ENCODE measurements around the gene CDH13.

The CDH13 gene

DNA sequence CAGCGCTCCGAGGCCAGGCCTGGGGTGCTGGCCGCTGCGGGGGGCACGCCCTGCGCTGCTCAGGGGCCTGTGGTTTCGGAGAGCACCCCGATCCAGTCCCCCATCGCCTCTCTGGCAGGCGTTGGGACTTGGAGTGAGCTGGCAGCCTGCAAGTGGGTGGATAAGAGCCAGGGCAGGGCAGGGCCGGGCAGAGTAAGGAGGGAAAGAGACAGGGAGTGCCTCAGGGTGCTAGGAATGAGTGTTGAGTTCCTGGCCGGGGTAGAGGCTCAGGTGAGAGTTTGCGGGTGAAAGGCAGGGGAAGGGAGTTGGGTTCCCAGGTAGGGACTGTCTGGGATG is 1.3 kb downstream of the CDH13 start:
- no peak for DNase-seq (ENCODE audit: low read depth)

DNA sequence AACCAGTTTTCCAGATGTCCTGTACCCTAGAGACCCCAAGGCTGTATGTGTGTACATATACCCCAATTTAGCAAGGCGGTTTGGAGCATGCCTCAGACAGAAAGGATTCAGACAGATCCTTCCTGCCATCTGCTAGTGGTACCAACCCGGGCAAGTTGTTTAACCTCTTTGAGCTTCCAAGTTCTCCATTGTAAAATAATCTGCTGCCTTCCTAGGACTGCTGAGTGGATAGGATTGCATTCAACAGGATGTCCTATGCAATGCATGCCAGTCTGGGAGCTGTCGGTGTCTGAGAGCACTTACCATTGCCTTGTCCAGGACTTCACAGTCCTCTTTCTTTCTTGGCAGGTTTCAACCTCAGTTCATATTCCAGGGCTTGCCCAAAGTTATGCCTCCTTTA is 1.9 kb downstream of the CDH13 start:
- no peak for DNase-seq (ENCODE audit: low read depth)

DNA sequence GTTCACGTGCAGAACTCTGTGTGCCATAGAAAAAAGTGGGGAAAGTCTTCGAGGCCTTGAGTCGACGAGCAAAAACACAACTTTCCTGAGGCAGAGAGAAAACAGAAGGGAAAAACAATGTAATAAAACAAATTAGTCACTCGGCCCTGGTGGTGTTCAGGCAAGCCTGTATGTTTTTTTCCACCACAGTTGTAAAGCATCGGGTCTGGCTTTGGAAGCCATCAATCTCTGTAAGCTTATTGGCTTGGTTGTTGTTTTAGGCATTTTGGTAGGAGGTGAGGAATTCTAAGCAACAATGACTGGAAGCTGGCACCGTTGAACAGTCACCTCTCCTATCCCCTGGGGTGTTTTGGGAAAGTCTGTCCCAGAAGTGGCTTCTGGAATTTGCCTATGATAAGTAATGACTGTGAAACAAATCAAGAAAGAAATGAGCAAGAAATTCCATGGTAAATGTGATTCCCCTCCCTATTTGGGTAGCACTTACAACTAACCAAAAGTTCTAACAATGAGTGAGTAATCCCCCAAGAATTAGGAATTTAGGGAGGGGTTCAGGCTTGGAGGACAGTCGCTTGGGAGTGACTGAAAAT is 2.8 kb downstream of the CDH13 start:
- DNase-seq (ENCODE audit: low read depth) = peak; percentile 56

DNA sequence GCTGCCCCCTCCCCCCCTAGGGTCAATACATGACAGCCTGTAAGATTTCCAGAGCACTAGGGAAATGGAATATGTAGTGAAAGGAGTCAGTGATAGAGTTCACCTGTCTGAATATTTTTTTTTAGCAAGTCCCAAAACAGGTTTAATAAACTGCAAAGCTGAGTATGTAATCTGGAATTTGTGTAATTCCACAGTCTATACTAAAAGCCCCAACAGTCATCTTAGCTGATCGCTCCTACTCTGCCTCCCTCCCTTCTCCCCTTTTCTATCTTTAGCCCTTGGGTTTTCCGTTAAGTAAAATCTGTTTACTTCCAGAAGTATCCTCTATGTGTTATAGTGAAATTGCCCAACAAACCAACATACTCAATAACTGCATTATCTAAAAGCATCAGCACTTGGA is 3.5 kb downstream of the CDH13 start:
- DNase-seq (ENCODE audit: low read depth) = no peak

DNA sequence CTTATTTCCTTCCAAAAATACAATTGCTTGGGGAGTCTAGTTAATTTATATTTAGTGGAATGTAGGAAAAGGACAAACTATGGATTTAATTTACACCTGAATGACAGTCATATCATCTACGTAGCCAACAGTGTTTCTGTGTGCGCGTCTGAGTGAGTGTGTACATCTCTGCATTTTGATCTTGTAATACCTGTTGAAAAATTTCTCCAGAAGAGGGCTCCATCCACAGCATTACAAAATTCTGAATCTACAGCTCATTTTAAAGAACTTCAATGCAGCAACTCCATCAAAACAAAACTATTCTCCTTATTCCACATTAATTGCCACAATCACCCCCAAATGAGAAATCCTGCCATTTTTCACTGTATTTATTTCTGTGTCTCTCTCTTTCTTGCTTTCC is 3.9 kb downstream of the CDH13 start:
- DNase-seq (ENCODE audit: low read depth) = no peak

DNA sequence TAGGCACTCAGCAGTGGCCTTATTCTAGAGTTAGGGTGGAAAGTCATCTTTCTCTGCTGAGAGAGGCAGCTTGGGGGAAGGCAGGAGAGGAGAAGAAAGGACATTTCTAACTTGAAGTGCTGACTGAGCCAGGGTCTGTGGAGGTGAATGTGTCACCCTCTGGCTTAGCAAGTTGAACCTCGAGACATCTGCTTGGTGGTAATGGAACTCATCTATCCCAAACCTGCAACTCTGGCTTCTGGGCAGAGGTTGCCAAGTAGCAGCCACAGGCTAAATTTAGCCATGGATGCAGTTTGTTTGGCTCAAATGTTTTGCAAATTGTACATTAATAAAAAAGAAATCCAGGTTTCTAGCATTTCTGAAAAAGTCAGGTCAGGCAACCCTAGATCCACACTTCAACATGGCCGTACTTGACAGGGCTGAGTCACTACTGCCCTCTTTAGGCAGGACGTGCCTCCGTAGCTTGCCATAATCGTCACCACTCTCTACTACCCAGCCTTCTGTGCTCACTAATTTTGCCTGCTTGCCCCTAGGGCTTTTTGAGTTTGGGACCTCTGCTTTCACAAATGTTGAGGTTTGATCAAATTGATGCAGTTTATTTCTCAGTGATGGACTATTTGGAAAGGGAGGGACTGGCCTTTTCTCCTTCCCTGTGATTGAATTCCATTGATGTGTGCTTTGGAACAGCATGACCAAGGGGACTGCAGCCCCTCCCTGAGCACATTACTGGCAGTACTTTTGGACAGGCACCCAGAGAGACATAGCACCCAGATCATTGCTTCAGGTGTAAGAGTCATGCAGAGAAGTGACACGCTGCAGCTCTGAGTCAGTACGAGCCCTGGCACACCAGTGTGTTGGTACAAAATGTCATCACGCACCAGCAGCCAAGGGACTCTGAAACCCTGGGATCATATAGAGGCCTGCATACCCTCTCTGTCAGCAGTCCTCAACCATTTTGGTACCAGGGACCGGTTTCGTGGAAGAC is 5.2 kb downstream of the CDH13 start:
- no peak for DNase-seq (ENCODE audit: low read depth)

DNA sequence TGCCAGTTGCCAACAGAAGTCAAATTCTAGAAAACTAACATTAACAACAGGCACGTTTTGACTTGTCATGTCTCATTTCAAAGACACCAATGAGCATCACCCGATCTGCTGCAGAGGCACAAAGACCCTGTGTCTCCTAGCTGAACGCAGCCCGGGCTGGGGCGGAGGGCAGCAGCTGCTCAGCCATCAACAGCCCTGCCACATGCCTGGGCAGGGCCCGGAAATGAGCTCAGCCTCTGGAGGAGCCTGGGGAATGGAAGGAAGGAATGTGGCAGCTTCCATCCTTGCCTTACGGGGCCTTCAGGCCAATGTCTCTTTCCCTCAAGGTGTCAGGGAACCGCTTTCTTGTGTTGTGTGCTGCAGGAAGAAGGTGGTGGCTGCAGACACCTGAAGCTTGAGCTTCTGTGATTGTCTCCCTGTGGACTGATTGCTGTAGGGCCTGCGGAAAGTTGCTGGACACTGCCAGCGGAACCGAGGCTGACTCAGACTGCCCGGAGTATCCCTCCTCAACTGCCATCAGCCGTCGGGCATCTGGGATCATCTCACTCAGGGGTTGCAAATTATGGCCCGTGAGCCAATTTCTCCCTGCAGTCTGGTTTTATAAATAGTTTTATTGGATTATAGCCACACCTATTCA is 7.3 kb downstream of the CDH13 start:
- DNase-seq (ENCODE audit: low read depth) = no peak

DNA sequence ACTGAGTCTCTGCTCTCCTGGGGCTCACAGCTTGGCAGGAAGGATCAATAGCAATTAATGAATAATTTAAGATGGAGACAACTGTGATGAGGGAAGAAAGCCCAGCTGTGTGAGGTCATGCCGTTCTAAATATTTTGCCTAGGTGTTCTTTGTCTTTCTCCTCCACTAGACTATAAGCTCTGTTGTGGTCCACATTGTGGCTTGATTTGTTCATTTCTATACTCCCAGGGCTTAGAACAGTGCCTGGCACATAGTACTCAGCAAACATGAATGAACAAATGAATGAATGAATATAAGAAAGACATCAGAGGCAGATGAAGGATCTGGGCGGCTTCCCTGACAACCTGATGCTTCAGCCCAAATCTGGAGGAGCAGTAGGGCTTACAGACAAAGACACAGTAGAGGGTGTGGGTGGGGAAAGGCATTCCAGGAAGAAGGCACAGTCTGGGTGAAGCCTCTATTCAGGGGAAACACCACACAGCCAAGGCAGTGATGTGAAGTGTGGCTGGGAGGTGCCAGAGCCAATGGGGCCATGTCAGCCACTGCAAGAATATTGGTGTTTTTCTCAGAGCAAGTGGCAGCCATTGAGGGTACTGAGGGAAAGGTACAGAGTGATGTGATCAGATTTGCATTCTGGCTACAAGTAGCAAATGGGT is 8.3 kb downstream of the CDH13 start:
- DNase-seq (ENCODE audit: low read depth) = no peak

DNA sequence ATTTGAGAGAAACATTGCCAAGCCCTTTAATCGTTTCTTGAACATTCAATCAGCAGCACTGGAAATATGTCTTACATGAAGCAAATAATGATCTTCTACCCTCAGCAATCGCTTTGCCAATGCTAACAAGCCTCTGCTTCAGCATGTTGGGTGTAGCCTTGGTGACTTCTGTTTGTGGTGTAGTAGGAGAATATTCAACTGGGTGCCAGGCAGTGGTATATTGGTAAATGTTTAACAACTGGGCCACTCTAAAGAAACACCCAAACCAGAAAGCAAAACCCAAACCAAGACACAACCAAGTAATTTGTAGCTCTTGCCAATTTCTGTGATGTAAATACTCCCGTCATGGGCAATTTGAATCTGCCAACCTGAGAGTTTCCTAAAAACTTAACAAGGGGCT is 9.7 kb downstream of the CDH13 start:
- no peak for DNase-seq (ENCODE audit: low read depth)

DNA sequence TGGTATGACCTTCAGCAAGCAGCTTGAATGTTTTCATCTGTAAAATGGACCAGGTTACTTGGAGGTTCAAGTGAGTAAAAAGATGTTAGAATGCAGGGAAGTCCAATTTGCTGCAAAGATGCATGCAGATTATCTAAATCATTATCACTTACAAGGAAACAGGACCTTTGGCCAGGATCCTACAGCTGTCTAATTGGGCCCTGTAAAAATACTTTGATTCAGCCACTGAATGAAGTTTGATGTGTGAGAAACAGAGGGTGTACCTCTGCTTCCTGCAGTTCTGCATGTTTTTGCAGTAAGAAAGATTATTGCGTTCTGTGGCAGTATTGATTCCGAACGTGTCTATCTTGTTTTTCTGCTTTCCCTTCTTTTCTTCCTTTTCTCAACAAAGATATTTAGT is 10.2 kb downstream of the CDH13 start:
- no peak for DNase-seq (ENCODE audit: low read depth)

DNA sequence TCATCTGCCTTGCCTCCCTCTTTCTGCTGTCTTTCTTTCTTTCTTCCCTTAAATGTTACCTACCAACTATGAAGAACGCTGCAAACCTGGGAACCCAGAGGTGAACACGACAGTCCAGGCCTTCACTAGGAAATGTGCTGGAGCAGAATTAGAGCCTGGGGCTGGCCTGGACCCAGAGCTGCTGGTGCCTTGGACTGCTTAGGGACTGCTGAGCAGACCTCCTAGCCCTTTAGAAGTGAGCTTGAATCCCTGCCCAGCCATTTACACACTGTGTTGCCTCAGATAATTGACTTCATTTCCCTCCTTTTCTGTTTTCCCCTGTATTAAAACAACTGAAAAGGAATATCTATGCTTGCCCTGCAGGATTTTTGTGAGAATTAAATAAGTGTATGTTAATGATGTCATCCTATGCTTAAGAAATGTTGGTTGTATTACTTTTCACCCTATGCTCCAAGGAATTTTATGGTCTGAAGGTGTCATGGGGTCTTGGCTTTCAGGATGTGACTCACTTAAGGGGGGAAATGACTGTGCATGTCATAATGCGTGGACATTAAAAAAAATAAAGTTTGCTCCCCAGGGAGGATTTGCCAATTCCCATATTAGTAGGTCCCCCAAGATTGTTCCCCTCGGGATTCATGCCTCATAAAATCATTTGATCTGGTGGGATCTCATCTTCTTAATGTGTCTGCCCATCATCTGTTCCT is 11.5 kb downstream of the CDH13 start:
- no peak for DNase-seq (ENCODE audit: low read depth)

DNA sequence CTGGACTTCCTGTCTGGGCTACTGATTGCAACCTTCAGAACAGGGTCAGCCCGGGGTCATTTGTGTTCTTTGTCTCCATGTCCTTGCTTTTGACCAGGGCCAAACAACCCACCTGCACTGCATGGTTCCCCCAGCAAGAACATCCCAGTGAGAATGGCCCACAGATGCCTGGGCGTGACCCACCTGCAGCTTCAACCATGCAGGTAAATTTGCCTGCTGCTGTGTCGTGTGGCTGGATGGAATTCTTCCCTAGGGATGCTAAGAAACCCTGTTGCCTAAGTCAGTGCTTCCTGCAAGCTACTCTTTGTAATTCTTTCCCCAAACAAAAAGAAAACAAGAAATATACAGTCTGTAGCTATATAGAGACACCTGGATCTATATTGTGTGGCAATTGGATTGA is 12.5 kb downstream of the CDH13 start:
- DNase-seq (ENCODE audit: low read depth) = no peak

DNA sequence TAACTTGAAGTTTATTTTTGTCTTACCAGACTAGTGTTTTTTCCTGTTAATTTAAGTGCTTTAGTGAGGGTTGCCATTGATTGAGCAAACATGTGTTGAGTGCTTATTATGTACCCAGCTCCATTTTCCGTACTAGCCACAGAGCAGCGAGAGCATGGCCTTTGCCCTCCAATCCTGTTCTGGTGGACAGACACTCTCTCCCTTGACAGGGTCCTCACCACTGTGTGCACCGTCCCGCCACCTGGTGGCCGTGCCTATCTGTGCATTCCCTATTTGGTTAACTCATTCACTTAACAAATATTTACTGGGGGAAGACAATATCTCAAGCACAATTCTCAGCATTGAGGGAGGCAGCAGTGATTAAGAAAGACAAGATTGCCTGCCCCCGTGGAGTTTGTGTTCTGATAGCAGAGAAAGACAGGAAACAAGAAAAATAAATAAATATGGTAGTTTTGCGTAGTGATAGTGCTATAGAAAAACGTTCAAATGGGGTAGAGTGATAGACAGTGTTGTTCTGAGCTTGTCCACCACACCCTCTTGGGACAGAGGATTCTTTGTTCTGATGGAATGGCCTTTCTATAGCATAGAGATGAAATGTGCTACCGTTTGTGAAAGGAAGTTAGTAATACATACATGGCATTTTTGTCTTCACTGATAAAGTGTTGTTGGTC is 13.0 kb downstream of the CDH13 start:
- DNase-seq (ENCODE audit: low read depth) = no peak

DNA sequence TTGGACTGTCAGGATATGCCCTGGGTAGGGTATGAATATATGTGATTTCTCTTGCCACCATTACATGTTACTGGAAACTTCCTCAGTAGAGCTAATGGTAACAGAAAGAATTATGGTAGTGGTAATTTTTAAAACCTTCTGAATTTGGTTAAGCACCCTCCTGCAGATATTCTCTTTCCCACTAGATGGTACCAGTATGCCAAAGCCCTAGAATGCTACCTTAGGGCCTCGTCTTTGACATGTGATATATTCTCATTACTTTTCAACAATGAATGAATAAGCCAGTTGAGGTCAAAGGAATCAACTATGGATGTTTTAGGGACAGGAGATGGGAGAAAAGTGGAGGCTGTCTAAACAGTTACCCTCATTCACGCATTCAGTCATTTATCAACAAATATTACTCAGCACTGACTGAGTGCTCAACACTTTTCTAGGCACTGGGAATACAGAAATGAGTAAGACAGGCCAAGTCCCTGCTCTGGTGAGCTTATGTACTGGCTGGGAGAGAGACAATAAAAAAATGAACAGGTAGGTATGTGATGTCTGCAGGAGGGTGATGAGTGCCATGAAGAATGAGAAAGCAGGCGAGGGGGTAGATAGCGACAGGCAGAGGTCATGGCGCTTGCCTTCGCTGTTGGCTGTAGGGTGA is 14.7 kb downstream of the CDH13 start:
- no peak for DNase-seq (ENCODE audit: low read depth)

DNA sequence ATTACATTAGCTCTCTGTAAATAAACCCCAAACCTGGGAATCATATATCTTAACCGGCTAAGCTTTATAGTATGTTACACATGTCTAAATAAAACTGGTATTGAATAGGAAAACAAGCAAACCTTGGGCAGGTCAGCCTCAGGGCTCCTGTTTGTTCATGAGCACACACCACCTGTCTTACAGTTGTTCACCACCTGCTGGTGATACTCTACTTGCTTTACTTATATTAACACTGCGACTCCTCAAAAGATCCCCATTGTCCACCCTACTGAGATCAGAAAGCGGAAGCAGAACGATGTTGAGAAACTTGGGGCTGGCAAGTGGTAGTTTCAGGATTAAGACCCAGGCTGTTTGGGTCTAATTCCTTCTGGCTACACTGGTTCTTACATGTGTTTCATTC is 16.4 kb downstream of the CDH13 start:
- no peak for DNase-seq (ENCODE audit: low read depth)

DNA sequence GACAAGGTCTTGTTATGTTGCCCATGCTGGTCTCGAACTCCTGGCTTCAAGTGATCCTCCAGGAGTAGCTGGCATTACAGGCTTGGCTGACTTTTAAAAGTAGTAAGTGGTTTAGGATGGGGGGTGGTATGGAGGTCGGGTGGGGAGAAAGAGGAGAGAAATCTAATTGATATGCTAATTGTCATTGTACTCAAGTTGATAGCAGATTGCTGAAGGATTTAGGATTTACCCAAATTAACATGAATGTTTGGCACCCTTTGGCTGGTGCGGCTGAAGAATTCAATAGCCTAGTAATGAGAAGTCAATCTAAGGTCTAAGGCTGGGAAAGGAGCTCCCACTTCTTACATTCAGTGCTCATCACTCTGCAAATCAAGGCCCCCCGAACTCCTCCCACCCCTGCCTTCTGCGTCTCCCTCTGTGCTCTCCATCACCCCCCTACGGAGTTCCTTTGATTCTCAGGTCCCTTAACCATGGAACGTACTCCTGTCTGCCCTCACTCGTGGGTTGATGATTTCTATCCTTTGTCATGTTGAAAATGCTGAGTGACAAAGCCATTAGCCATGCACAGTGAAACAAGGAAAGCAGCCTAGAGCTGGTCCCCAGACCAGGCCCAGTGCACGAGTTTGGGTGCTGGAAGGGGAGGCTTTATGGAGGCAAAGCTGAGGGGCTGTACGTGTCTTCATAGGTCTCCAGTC is 17.3 kb downstream of the CDH13 start:
- DNase-seq (ENCODE audit: low read depth) = no peak

DNA sequence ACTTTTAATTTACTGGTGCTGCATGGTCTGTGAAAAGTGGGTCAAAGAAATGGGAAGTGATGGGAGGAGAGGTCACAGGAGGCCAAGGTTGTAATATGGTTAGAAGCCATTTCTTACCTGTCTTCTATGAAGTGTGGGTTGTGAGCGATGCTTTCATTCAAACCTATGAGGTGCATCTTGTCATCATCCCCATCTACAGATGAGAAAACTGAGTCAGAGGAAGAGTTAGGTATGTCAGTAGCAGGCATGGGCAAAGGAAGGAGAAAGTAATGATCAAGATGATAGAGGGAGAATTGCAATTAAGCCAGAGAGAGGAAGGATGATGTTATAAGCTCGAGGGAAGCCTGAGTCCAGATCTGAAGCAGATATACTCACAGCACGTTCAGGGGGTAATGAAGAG is 19.7 kb downstream of the CDH13 start:
- no peak for DNase-seq (ENCODE audit: low read depth)

DNA sequence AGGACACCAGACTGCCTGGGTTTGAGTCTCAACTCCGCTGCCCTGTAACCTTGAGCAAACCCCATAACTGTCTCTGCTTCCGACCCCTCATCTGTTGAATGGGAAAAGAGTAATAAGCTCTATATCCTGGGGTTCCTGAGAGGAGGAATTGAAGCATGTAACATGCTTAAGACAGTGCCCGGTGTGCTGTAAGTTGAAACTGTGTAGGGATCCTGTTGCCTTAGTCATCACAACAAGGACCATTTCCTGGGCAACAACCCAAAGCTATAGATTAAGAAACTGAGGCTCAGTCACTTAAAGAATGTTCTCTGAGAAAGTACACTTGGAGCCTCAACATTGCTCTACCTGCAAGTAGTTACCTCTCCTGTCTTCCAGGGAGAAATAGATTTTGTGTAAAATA is 23.0 kb downstream of the CDH13 start:
- no peak for DNase-seq (ENCODE audit: low read depth)

DNA sequence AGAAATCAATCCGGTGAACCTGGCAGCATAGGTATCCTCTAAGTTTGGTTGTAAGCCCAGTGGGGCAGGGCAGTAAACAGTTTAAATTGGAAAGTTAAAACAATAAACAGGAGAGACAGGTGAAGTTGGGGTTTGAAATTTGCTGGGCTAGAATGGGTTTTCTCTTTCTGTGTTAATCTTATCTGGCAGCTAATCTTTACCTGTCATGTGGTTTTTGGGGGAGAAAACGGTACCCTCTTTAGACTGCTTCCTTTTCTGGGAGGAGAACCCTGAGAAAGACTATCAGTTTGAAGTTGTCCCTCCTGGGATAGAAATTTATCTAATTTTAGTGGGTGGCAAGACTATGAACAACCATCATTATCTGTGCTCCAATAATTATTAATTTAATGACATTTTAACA is 24.0 kb downstream of the CDH13 start:
- DNase-seq (ENCODE audit: low read depth) = no peak

DNA sequence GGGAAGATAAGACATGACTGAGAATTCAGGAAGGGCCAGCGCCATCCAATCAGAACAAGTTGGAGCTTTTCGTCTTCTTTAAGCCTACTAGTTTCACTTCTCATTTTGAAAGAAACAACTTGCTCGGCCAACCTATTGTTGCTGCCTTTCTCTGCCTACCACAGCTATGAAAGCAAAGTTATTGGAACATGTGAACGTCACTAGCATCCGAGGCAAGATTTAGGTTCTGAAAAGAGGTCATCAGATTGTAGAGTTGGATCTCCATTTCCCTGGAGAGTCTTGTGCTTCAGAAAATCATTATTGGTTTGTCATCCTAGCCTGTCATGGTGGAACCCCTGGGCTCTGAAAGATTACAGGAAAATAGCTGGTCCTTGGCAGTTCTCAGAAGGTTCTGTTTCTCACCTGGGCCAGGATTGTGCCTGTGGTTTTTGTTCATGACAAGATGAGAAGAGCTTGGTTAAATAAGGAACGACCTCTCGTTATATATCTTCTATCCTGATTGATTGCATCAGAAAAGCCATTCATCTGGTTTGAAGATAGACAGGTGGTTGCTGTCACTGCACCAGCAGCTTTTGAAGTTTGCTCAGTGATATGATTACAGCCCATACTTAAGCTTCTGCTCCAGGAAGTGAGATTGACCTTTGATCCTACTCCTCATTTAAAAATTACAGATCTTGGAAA is 25.3 kb downstream of the CDH13 start:
- DNase-seq (ENCODE audit: low read depth) = no peak

Measured in GM04504 (cell line).